GM10266 (cell line): ENCODE results near the gene SNAP47.

ENCODE experiments used
- DNase-seq: peaks from one replicate; pipeline ENCODE4 v3.0.0; 2012; ENCODE audit errors: extremely low spot score
- TF ChIP-seq, protein P1 (sequence below): IDR thresholded peaks from 2 replicates; pipeline ENCODE4 v1.5.1; 2012; ENCODE audit warnings: mild to moderate bottlenecking, low read depth; ENCODE audit not compliant: control insufficient read depth, insufficient read depth; ENCODE audit errors: missing control alignments

SNAP47 gene

DNA sequence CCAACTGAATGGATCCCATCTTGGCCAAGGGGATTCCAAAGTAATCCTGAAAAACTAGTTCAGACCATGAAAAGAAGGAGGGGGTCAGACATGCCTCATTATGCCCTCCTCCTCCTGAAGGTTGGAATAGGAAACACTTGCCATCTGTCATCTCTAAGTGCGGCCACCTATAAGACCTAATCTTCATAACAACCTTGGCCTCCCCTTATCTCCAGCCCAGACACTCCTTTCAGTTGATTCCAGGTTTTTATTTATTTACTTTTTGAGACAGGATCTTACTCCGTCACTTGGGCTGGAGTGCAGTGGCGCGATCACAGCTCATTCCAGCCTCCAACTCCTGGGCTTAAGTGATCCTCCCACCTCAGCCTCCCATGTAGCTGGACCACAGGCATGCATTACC, 19.7 kb downstream of the SNAP47 start:
- TF ChIP-seq, protein P1, sequence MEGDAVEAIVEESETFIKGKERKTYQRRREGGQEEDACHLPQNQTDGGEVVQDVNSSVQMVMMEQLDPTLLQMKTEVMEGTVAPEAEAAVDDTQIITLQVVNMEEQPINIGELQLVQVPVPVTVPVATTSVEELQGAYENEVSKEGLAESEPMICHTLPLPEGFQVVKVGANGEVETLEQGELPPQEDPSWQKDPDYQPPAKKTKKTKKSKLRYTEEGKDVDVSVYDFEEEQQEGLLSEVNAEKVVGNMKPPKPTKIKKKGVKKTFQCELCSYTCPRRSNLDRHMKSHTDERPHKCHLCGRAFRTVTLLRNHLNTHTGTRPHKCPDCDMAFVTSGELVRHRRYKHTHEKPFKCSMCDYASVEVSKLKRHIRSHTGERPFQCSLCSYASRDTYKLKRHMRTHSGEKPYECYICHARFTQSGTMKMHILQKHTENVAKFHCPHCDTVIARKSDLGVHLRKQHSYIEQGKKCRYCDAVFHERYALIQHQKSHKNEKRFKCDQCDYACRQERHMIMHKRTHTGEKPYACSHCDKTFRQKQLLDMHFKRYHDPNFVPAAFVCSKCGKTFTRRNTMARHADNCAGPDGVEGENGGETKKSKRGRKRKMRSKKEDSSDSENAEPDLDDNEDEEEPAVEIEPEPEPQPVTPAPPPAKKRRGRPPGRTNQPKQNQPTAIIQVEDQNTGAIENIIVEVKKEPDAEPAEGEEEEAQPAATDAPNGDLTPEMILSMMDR, result no peak
- DNase-seq, result no peak

DNA sequence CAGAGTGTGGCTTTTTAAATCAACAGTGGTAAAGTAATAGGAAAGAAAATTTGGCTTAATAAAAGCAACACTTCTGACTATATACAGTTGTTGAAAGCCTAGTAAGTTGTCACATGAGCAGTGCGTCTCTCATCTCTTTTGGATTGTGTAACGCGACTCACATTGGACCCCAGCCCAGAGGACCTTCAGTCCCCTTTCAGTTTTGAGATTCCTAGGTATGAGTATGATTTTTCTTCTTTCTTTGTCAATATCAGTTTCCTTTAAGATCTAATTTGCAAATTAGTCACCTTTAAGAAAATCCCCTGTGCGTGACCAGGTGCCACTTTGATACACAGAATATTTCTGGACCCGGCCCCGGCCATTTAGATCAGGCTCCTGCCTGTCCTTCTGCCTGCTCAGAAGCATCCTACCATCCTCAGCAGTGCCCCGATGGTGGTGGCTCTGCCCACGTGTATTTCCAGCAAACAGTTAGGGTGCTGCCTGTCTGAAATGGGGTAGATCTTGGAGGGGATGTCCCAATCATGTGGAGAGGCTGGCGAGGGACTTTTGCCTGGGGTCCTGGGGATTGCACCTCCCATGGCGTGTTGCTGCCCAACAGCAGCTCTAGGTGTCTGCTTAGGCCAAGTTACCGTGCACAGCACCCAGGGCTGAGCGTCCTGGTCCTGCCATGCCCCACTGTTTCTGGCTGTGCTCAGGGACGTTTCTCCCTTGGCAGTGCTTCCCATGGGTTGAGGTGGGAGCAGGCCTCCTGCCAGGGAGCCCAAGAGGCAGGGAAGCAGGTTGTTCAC, 21.1 kb downstream of the SNAP47 start:
- TF ChIP-seq, protein P1, result no peak
- peak; percentile 33 for DNase-seq

DNA sequence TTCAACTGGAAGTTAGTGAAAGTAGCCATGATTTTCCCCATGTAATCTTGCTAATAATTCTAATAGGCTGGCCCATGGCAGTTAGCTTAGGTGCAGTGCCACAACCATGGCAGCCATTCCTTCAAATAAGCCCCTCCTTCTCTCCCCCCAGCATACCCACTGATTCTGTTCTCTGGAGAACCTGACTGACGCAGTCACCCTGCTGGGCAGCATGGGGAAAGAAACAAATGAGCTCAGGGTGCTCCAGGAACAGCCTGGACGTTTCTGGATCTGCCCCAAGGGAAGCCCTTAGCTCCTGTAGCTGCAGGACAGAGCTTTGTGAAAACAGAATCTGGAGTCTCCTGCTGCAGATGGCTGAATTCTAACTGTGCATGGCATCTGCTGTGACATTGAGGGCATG, 22.5 kb downstream of the SNAP47 start:
- DNase-seq, result no peak
- TF ChIP-seq, protein P1, result no peak

DNA sequence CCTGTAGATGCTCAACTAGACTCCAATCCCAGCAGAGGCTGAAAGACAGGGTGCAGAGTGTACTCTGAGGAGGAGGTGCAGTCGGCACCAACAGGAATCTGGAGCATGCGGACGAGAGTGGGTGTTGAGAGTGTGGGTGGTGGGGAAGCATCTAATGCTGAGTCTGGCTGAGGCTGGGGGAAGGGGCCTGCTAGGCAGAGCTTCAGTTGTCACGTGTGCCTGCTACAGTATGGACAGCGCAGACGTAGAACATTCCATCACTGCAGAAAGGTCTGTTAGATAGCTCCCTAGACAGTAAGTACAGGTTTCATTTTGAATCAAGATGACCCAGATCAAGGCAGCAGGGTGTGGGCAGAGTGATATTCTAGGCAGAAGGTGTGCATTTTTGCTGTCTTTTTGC, 23.1 kb downstream of the SNAP47 start:
- TF ChIP-seq, protein P1, result no peak
- DNase-seq, result peak; percentile 66

DNA sequence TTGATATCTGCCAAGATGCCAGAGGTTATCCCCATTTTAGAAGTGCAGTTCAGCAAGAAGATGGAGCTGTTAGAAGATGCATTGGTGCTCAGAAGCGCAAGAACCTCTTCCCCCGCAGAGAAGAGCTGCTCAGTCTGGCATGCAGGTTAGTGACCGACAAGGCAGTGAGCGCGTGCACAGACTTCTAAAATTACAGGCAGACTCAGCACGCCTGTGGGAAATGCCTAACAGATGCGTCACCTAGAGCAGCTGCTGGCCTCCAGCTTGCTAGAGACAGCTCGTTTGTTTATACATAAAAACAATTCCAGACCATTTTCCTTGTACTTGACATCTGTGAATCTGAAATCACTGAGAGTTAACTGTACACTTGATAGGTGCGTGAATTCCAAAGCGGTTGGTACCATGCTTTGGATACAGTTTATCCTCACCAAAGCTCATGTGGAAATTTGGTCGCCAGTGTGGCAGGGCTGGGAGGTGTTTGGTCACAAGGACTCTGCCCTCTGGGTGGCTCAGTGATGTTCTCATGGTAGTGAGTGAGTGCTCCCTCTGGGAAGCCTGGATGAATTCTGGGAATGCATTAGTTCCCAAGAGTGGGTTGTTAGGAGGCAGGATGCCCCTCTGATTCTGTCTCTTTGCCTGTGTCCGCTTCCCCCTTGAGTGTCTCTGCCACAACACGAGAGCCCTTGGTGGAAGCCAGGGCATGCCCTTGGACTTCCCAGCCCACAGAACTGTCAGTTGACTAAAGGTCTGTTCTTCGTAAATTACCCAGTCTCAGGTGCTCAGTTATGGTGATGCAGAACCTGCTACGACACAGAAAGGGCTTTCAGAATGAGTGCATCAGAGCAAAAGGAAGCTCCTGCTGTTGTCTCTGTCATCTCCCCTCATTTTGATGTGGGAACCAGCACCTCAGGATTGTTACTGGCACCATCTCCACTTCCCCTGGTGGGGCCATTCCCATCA, 24.4 kb downstream of the SNAP47 start:
- TF ChIP-seq, protein P1, result no peak
- no peak for DNase-seq

DNA sequence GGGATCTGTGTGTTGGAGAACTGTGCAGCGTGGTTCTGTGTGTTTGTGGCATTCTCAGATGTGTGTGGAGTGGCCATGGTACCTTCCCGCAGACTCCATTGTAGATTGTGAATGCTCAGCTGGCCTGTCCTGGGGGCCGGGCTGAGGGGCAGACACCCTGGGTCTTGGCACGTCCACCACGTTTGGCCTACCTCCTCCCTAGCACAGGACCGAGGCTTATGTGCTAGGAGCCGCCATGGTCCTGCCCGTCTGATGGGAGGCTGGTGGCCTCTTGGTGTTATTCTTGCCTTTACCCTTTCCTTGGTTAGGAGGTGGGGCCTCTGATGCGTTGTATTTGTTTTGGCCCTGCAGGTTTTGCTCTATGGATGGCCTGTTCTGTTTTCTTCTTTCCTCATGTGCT, 25.1 kb downstream of the SNAP47 start:
- TF ChIP-seq, protein P1, result no peak
- DNase-seq, result no peak
